Measurements from ENCODE around the gene GNAI2.

GNAI2 gene

GRCh38 chr3:50235716-50236483 is at the start of gene GNAI2:
TSS of gene GNAI2 (plus strand) at chr3:50236204. CDS start at chr3:50236336, 132 bp downstream.
- DNase-seq: peak; percentile 97

GRCh38 chr3:50187750-50188149 is 48.3 kb upstream of the GNAI2 start:
- DNase-seq: no peak

- peak; percentile 47 for DNase-seq
Observed at GRCh38 chr3:50189274-50189673, 46.7 kb upstream of the GNAI2 start.

- DNase-seq: no peak
Observed at GRCh38 chr3:50189989-50190388, 46.0 kb upstream of the GNAI2 start.

- peak; percentile 39 for DNase-seq
Observed at GRCh38 chr3:50190936-50191660, 44.9 kb upstream of the GNAI2 start, which contains the start of gene GNAT1. TSS of gene GNAT1 (plus strand) at chr3:50191610. CDS start at chr3:50191726, 116 bp downstream.

GRCh38 chr3:50192124-50192523 is 43.9 kb upstream of the GNAI2 start:
- DNase-seq: no peak

- DNase-seq: no peak
Observed at GRCh38 chr3:50192689-50193141, 43.3 kb upstream of the GNAI2 start.

- no peak for DNase-seq
Observed at GRCh38 chr3:50193286-50193685, 42.7 kb upstream of the GNAI2 start.

GRCh38 chr3:50193746-50194127 is 42.3 kb upstream of the GNAI2 start:
- DNase-seq: no peak

GRCh38 chr3:50194128-50194902 is 41.7 kb upstream of the GNAI2 start:
- DNase-seq: peak; percentile 15

GRCh38 chr3:50194903-50195500 is 41.0 kb upstream of the GNAI2 start:
- no peak for DNase-seq

GRCh38 chr3:50195501-50196252 is 40.3 kb upstream of the GNAI2 start:
- no peak for DNase-seq

- no peak for DNase-seq
Observed at GRCh38 chr3:50196253-50196801, 39.7 kb upstream of the GNAI2 start.

- DNase-seq: no peak
Observed at GRCh38 chr3:50201573-50202315, 34.3 kb upstream of the GNAI2 start.

- DNase-seq: no peak
Observed at GRCh38 chr3:50202353-50203112, 33.5 kb upstream of the GNAI2 start.

- DNase-seq: no peak
Observed at GRCh38 chr3:50203113-50203808, 32.7 kb upstream of the GNAI2 start.

- no peak for DNase-seq
Observed at GRCh38 chr3:50203809-50204803, 31.9 kb upstream of the GNAI2 start.

GRCh38 chr3:50204804-50205412 is 31.1 kb upstream of the GNAI2 start, which contains the start of gene SLC38A3:
TSS of gene SLC38A3 (plus strand) at chr3:50205271. CDS start at chr3:50214200, 8,929 bp downstream.
- DNase-seq: no peak

All from GF-D8 (cell line).